NK-92 (cell line): ENCODE data around the gene SELPLG.
"Not testable (repeated sequence)": the region's sequence is repeated elsewhere in the genome, so short reads cannot be mapped to it uniquely, and the experiment has no call there.

Source experiments
- DNase-seq: peaks from one replicate; lab custom pipeline; 2025; ENCODE audit not compliant: unreplicated experiment; lab: John Stamatoyannopoulos, UW

Gene SELPLG

DNA sequence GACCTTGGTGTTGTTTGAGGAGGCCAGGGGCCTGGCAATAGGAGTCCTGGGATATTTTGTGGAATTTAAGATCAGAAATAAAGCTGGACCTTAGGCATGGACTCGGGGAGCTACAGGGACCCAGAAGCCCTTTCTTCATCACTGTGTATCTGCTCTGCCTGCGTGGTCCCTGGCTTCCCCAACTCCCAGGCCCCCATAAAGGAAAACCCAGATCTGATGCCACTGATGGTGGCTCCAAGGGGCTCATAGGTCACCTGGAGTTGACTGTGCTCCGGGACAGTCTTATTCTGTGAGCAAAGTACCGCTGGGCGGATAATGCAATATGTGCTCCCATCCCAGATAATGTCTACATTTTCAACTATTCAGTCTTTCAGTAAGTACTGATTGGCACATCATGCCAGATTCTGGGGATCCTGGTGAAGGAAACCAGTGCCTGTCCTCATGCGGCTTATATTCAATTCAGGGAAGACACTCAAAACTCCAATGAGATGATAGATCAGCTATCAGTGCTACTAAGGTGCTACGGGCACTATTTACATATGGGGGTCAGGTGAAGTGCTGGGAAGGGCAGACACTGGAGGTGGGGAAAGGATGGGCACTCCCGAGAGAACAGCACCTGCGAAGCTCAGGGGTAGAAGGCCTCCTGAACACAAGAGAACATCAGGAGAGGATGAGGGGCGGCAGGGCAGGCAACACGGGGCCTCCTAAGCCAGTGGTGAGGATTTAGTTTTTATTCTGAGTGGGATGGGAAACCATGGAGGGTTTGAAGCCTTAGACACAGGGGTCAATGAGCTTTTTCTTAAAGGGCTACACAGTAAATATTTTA lies 5.5 kb upstream of the SELPLG start:
- no peak for DNase-seq

- DNase-seq: no peak
These were observed 4.6 kb upstream of the SELPLG start for GRCh38 chr12:108638141-108638827.

GRCh38 chr12:108637222-108637971 lies 3.7 kb upstream of the SELPLG start:
- DNase-seq: no peak

- no peak for DNase-seq
These were observed 2.5 kb upstream of the SELPLG start for GRCh38 chr12:108635997-108636808.

- no peak for DNase-seq
These were observed 1.7 kb upstream of the SELPLG start for GRCh38 chr12:108635201-108635996.

DNA sequence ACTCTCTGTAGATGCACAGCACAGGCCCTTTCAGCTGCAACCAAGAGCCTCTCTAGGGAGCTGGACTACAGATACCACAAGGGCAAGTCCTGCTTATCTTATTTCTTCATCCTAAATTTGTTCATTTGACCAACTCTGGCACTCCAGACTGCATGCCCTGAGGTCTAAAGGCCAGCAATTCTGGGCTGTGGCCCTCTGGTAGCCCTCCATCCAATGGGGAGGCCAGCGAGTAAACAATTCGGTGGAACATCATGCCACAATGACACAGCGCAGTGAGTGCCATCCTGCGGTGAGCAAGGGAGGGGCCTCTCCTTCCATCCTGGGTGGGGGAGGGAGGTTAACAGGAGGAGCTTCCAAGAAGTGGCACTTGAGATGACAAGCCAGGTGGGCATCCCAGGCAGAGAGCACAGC lies 652 bp upstream of the SELPLG start:
- no peak for DNase-seq

- DNase-seq: no peak
These were observed 587 bp downstream of the SELPLG start for GRCh38 chr12:108633081-108633533.

- not testable (repeated sequence) for DNase-seq
These were observed 2.4 kb downstream of the SELPLG start for GRCh38 chr12:108631261-108631660.

DNA sequence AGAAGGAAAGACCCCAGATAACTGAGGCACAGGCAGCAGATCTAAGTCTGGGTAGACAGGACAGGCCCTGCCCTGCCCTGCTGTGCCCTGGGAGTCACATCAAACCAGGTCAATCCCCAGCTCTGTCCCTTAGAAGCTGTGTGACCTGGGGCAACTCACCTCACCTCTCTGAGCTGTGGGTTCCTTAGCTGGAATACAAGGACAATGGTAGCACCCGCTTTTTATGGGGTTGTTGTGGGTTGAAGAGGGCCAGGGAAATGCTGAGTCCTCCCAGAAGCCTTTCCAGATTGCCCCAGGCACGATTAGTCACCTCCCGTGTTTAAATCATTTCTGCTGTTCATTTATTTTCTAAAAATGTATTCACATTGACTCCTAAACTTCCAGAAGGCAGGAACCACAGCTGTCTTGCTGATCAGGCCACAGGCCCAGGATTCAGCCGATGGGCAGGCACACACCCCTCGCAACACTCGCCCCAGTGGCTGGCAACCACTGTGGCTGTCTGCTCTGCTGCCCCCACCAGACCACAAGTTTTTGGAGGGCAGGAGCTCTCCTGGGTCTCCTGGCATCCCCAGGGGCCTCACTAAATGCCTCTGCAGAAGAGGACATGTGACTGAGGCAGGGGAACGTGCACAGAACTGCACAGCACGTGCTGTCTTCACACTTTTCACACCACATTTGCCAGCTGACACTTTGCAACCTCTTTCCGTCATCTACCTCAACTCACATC lies 3.0 kb downstream of the SELPLG start:
- no peak for DNase-seq

- DNase-seq: no peak
These were observed 3.7 kb downstream of the SELPLG start for GRCh38 chr12:108629824-108630476.

DNA sequence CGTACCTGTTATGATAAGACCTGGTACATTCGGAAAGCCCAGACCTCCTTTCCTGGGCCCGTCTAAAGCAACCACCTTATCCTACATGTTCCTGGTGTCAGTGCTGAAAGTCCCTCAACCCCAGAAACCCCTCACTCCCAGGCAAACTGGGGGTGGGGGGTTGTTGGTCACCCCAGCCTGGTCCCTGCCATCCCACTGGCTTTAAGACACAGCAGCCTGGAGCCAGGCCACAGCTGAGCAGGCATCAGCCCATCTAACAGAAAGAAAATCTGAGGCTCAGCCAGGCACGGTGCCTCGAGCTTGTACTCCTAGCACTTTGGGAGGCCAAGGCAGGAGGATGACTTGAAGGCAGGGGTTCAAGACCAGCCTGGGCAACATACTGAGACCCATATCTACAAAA lies 4.5 kb downstream of the SELPLG start:
- no peak for DNase-seq

- DNase-seq: no peak
These were observed 6.4 kb downstream of the SELPLG start for GRCh38 chr12:108627134-108627920.

GRCh38 chr12:108625228-108625627 lies 8.5 kb downstream of the SELPLG start:
- DNase-seq: no peak

- no peak for DNase-seq
These were observed 10.1 kb downstream of the SELPLG start for GRCh38 chr12:108623577-108623976.

GRCh38 chr12:108622921-108623514 lies 10.7 kb downstream of the SELPLG start:
- no peak for DNase-seq

GRCh38 chr12:108622421-108622820 lies 11.3 kb downstream of the SELPLG start:
- DNase-seq: no peak

DNA sequence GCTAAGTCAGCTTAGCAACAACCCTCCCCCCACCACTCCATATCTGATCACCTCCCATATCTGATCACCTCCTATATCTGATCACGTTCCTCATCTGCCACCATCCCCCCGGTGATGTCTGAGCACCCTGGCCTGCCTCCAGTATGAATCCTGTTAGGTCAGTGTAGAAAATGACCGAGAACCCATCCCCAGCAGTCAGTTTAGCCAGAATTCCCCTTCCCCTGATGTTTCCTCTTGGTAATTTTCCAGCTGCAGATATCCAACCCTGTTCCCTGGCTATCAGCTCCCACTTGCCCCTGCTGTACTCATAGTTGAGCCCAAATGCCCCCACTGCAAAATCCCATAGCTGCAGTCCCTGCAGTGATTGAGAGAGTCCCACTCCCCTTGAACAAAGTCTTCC lies 12.5 kb downstream of the SELPLG start:
- no peak for DNase-seq
